ENCODE data around the gene MYD88. TPM values are rescaled to one million over a fixed set of nuclear protein-coding genes. Genes with fewer than 3 reads are reported as not detected.

The MYD88 gene
- polyA plus RNA-seq, 1 donor from 2014 or later: 0.14 TPM

DNA sequence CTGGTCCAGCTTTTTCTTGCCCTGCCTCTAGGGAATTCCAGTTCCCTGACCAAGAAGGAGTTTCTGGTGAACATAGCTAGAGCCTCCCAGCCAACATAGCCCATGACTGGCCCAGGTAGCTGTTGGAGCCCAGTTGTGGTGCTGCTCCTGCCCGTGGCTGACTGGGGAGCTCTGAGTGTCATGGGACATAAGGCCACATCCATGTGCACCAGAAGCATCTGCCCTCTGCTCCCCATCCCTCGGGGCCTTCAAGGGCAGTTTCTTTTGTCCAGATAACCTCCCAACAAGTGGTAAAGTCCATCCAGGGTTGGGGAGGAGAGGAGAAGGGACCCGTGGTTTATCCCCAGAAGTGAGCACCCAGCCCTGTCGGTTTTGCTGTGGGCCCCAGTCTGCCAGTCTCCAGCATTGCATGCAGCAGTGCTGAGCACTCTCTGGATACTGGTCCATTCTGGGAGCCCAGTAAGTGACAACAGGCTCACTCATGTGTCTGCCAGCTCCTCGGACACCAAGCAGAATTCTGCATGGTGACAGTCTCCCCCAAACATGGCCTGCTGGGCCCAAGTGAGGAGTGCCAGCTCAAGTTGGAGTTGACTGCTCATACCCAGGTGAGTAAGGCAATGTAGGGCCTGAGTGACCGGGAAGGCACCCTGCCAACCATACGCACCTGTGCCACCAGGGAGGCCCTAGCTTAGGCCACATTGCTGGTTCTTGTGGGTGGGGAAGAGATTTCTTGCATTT, 30.4 kb upstream of the MYD88 start:
- H3K27ac ChIP-seq (ENCODE audit: low read length): no peak overlapping the region
- no peaks in the 10 kb centered on the region for H3K36me3 ChIP-seq (ENCODE audit: insufficient read depth, low read length)
- H3K4me2 ChIP-seq (ENCODE audit: low read length): no peak overlapping the region
- H4K20me1 ChIP-seq (ENCODE audit: insufficient read depth): no peaks in the 10 kb centered on the region
- no peaks in the 10 kb centered on the region for H3K79me2 ChIP-seq (replicated peaks; ENCODE audit: insufficient read depth, low read length)
- no peak overlapping the region for H2AFZ ChIP-seq (ENCODE audit: low read depth, low read length)
- no peak overlapping the region for H3K9ac ChIP-seq (ENCODE audit: low read length)
- no peaks in the 10 kb centered on the region for H3K27me3 ChIP-seq (ENCODE audit: insufficient read depth, low read depth, low read length)
- H3F3A ChIP-seq (ENCODE audit: insufficient read depth, low read length, poor library complexity, severe bottlenecking): no peaks in the 10 kb centered on the region
- TF ChIP-seq, protein P1, sequence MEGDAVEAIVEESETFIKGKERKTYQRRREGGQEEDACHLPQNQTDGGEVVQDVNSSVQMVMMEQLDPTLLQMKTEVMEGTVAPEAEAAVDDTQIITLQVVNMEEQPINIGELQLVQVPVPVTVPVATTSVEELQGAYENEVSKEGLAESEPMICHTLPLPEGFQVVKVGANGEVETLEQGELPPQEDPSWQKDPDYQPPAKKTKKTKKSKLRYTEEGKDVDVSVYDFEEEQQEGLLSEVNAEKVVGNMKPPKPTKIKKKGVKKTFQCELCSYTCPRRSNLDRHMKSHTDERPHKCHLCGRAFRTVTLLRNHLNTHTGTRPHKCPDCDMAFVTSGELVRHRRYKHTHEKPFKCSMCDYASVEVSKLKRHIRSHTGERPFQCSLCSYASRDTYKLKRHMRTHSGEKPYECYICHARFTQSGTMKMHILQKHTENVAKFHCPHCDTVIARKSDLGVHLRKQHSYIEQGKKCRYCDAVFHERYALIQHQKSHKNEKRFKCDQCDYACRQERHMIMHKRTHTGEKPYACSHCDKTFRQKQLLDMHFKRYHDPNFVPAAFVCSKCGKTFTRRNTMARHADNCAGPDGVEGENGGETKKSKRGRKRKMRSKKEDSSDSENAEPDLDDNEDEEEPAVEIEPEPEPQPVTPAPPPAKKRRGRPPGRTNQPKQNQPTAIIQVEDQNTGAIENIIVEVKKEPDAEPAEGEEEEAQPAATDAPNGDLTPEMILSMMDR (IDR thresholded peaks at IDR 0.05; ENCODE audit: poor library complexity, severe bottlenecking): no peak
- TF ChIP-seq, protein P2, sequence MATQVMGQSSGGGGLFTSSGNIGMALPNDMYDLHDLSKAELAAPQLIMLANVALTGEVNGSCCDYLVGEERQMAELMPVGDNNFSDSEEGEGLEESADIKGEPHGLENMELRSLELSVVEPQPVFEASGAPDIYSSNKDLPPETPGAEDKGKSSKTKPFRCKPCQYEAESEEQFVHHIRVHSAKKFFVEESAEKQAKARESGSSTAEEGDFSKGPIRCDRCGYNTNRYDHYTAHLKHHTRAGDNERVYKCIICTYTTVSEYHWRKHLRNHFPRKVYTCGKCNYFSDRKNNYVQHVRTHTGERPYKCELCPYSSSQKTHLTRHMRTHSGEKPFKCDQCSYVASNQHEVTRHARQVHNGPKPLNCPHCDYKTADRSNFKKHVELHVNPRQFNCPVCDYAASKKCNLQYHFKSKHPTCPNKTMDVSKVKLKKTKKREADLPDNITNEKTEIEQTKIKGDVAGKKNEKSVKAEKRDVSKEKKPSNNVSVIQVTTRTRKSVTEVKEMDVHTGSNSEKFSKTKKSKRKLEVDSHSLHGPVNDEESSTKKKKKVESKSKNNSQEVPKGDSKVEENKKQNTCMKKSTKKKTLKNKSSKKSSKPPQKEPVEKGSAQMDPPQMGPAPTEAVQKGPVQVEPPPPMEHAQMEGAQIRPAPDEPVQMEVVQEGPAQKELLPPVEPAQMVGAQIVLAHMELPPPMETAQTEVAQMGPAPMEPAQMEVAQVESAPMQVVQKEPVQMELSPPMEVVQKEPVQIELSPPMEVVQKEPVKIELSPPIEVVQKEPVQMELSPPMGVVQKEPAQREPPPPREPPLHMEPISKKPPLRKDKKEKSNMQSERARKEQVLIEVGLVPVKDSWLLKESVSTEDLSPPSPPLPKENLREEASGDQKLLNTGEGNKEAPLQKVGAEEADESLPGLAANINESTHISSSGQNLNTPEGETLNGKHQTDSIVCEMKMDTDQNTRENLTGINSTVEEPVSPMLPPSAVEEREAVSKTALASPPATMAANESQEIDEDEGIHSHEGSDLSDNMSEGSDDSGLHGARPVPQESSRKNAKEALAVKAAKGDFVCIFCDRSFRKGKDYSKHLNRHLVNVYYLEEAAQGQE (IDR thresholded peaks at IDR 0.05; ENCODE audit: borderline replicate concordance): no peak
- TF ChIP-seq EZH2 (IDR thresholded peaks at IDR 0.05; ENCODE audit: borderline replicate concordance, insufficient read depth, low read length, poor library complexity, severe bottlenecking): no peak
- no peak for TF ChIP-seq MXI1 (conservative IDR thresholded peaks at IDR 0.05; ENCODE audit: poor library complexity, severe bottlenecking)
- no peak for TF ChIP-seq RAD21 (conservative IDR thresholded peaks at IDR 0.05)
- TF ChIP-seq SMC3 (conservative IDR thresholded peaks at IDR 0.05; ENCODE audit: poor library complexity): no peak
- no peak overlapping the region for H3K4me3 ChIP-seq (ENCODE audit: low read length)
- H3K9me2 ChIP-seq (ENCODE audit: insufficient read depth, low read length): no peaks in the 10 kb centered on the region
- no peaks in the 10 kb centered on the region for H3K9me3 ChIP-seq (ENCODE audit: low read length)

DNA sequence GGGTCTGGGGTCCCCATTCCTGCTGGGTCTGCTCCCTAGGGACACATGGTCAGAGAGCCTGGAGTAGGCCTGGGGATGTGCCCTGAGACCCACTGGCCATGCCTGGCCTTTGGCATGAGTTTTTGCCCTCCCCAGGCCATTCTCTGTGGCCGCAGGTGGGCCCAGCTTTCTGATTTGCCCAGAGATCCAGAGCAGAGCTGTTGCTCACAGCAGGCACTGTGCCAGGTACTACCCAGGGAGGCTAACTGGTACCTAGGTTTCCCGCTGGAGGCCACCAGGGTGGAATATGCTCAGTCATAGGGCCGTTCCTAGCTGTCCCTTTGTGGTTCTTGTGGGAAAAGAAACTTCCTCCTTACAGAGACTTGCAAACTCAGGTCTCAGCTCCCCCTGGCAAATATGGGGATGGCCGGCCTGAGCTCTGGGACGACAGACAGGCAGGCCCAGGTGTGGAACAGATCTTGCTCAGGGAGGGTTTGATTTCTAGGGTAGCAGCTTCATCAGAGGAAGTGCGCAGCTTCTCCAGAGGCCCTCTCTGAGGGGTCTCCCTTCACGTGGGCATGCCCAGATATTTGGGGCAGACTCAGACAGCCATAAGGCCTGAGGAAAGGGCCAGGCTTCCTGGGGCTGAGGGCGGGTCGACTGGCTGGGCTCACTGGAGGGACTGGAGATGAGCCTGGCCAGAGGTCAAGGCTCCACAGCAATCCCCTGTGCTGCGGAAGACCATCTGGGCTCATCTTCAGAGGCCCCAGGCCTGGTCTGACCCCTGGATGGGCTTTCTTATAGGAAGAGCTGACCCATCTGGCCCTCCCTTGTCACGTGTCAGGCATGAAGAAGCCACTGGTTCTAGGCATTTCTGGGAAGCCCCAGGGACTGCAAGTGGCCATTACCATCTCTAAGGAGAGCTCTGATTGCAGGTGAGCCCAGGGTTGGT, 29.5 kb upstream of the MYD88 start:
- Histone ChIP-seq H3K36me3 (ENCODE audit: insufficient read depth, low read length) (no peaks in the 10 kb centered on the region), H3K27ac (ENCODE audit: low read length) (no peak overlapping the region), H3K9ac (ENCODE audit: low read length) (no peak overlapping the region), H3K4me2 (ENCODE audit: low read length) (no peak overlapping the region), H3K79me2 (replicated peaks; ENCODE audit: insufficient read depth, low read length) (no peaks in the 10 kb centered on the region), H2AFZ (ENCODE audit: low read depth, low read length) (no peak overlapping the region), H3K9me2 (ENCODE audit: insufficient read depth, low read length) (no peaks in the 10 kb centered on the region), H3F3A (ENCODE audit: insufficient read depth, low read length, poor library complexity, severe bottlenecking) (no peaks in the 10 kb centered on the region), H3K9me3 (ENCODE audit: low read length) (no peaks in the 10 kb centered on the region), H3K4me3 (ENCODE audit: low read length) (no peak overlapping the region), H4K20me1 (ENCODE audit: insufficient read depth) (no peaks in the 10 kb centered on the region), H3K27me3 (ENCODE audit: insufficient read depth, low read depth, low read length) (no peaks in the 10 kb centered on the region)
- TF ChIP-seq, protein P1 (IDR thresholded peaks at IDR 0.05; ENCODE audit: poor library complexity, severe bottlenecking): no peak
- TF ChIP-seq EP300 (conservative IDR thresholded peaks at IDR 0.05; ENCODE audit: poor library complexity, severe bottlenecking) (no peak), TAF1 (IDR thresholded peaks at IDR 0.05; ENCODE audit: low read depth) (no peak), MXI1 (conservative IDR thresholded peaks at IDR 0.05; ENCODE audit: poor library complexity, severe bottlenecking) (no peak), POLR2AphosphoS5 (IDR thresholded peaks at IDR 0.05) (no peak)

Measured in neural cell (in vitro differentiated cells).